Measurements from ENCODE around the gene CLEC4G.

GRCh38 chr19:7748171-7748570 is 16.3 kb upstream of the CLEC4G start:
- TF ChIP-seq EZH2 (IDR thresholded peaks at IDR 0.05; ENCODE audit: borderline replicate concordance, low read depth, low read length, severe bottlenecking), result no peak
- TF ChIP-seq POLR2A (IDR thresholded peaks at IDR 0.05; ENCODE audit: low read depth, low read length), result no peak
- TF ChIP-seq CTCF (IDR thresholded peaks at IDR 0.05; ENCODE audit: extremely low read depth in 1 of 2, insufficient read depth in 1 of 2, low read depth in 1 of 2, low read length in 2 of 2), result no peak

Data from endothelial cell of umbilical vein (primary cell).